Measurements from ENCODE around the gene HPCAL1.
"Not testable (repeated sequence)": the region's sequence is repeated elsewhere in the genome, so short reads cannot be mapped to it uniquely, and the experiment has no call there.

HPCAL1 gene

DNA sequence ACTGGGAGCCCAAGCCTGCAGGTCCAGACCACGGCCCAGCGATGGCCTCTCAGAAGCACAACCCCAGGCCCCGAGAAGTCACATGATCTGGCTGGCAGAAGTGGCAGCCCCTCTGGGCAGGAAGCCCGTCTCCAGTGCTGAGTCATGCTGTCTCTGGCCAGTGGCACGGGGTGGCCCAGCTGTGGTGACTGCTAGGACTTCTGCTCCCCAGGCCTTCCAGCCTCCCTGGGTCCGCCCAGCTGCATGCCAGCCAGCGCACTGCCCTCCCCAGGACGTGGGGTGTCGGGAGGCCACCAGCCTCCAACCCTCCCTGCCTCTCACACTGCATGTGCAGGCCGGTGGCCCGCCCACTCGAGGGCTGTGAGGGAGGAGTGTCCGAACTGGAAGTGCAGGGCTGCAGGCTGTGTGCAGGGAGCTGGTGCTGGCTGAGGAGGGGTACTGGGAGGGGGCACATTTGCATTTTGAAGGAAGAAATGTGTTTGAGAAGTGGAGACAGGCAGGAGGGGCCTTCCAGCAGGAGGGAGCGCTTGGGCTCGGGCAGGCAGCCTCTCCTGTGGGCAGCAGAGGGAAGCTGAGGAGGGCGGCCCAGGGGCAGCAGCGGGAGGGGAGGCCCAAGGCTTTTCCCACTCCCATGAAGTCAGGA is 17.0 kb upstream of the HPCAL1 start:
- no peak for DNase-seq

DNA sequence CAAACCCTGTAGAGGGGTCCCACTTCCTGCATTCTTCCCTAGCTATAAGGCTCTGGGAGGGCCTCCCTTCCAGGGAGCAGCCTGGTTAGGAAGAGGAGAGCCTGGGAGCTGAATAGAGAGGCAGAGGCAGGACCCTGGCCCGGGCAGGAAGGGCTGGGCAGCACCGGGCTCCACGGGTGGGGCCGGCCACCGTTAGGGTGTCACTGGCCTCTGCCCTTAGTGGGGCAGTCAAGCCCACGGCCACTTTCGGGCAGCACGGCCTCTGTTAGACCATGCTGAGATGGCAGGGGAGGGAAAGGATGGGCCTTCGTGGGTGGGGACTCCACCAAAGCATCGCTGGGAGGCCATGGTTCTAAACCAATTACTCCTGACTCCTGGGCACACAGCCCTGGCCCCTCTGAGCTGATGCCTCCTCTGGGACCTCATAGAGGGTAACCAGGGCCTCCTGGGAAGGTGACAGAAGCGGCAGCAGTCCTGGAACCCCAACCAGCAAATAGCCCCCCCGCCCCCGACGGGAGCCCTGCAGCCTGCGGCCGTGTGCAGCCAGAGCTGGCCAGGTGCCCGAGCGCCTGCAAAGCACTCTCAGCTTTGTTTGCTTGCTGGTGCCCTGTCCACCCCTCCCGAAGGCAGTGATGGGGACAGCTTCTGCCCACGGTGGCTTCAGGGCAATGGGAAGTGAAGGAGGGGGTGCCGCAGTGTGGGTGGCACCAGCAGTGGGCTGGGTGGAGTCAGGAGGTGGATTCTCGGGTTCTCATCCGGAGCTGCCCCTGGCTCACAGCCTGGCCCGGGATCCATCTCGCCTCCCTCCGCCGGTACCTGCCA is 16.3 kb upstream of the HPCAL1 start:
- no peak for DNase-seq

DNA sequence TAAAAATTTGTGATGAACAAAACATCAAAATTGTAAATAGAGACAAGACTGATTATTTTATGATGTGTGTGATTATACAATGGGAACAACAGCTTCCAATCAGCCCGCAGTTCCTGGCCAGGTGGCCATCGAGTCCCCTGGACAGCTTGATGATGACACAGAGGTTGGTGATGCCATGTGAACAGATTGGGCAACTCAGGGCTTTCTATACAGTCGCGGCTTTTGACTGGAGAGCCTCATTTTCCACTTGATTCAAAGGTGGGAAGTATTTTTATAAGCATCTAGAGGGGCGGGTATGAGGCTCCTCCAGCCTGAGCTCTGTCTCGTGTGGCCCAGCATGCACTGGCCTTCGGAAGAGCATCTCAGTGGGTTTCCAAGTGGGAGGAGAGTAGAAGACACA is 14.9 kb upstream of the HPCAL1 start:
- no peak for DNase-seq

DNA sequence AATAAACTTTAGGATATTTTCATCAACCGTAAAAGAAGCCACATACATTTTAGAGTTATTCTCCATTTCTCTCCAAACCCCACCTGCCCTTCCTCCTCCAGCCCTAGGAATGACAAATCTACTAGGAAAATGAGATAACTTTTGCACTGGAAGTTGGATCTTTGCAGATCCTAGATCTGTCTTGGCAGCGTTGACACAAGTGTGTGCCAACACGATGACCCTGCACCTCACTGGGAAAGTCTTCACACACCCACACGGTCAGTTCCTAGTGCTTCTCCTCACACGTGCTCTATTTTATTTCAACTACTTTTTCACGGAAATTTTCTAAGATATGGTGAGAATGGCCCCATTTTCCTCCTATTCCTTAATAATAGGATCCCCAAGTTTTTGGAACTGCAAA is 14.1 kb upstream of the HPCAL1 start:
- DNase-seq = no peak

DNA sequence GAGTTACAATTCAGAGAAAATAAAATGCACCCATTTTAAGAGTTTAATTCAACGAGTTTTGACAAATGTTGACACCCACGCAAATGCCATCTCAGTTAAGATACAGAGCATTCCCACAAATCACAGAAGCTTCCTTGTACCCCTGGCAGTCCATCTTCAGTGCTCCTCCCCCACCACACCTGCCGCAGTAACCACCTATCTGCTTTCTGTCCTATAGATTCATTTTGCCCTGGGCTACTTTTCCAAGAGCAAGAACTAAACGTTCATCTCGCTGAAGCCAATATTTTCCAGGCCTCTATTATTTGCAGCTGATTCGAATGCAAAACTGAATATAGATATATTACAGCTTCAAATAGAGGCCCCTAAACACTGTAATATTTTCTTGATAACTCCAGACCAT is 13.4 kb upstream of the HPCAL1 start:
- DNase-seq = no peak

DNA sequence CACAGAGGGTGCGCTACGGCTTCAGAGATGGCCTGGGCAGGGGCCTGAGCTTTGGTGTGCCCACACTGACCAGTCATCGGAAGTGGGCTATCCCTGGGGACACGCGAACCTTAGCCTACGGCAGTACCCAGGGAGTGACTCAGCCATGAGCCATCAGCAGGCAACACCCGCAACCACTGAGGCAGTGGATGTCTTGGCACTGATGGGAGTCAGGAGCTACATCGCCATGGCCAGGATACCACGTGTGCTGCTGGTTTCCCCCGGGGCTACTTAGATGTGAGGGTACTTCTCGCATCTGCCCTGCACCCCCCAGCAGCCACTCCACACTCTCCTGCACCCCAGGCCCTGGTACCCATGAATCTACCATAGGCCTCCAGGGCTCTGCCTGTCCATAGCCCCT is 12.8 kb upstream of the HPCAL1 start:
- no peak for DNase-seq

DNA sequence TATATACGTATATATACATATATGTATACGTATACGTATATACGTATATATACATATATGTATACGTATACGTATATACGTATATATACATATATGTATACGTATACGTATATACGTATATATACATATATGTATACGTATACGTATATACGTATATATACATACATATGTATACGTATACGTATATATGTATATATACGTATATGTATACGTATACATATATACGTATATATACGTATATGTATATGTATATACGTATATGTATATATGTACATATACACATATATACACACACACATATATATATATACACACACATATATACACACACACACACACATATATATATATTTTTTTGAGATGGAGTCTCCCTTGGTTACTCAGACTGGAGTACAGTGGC is 11.3 kb upstream of the HPCAL1 start:
- DNase-seq = not testable (repeated sequence)

DNA sequence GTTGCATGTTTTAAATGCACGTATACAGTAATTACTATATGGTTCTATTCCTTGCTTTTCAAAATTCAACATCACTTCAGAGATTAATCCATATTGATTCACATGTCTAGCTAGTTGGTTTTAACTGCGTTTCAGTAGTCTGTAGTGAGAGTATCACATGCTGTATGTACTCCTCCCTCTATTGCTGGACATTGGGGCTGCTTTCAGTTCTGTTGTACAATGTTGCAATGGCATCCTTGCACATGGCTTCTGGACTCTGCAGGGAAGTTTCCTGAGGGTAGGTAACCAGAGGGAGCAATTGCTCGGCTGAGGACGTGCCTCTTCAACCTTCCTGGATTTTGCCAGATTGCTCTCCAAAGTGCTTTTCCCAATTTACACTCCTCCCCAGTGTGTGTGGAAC is 10.7 kb upstream of the HPCAL1 start:
- no peak for DNase-seq

DNA sequence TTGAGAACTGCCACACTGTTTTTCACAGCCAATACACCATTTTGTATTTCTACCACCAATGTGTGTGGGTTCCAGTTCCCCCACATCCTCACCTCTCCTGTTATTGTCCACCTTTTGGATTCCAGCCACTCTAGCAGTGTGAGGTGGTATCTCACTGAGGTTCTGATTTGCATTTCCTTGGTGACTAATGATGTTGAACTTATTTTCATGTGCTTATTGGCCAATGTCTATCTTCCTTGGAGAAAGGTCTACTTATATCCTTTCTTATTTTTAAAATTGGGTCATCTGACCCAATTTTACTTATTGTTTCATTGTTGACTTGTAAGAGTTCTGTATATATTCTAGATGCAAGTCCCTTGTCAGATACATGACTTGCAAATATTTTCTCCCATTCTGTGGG is 9.1 kb upstream of the HPCAL1 start:
- no peak for DNase-seq

DNA sequence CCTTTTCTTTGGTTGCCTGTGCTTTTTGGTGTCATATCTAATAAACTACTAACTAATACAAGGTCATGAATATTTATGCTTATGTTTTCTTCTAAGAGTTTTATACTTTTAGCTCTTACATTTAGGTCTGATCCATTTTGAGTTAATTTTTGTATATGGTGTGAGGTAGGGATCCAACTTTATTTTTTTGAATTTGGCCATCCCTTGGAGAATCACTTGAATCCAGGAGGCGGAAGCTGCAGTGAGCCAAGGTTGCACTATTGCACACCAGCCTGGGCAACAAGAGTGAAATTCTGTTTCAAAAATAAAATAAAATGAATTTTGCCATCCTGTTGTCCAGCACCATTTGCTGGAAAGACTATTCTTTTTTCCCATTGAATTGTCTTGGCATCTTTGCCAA is 8.6 kb upstream of the HPCAL1 start:
- DNase-seq = no peak

DNA sequence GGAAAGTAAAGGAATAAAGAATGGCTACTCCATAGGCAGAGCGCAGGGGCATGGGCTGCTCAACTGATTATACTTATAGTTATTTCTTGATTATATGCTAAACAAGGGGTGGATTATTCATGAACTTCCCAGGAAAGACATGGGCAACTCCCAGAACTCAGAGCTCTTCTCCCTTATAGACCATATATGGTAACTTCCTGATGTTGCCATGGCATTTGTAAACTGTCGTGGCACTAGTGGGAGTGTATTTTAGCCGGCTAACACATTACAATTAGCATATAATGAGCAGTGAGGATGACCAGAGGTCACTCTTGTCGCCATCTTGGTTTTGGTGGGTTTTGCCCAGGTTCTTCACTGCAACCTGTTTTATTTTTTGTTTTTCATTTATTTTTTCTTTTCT is 7.1 kb upstream of the HPCAL1 start:
- DNase-seq = not testable (repeated sequence)

DNA sequence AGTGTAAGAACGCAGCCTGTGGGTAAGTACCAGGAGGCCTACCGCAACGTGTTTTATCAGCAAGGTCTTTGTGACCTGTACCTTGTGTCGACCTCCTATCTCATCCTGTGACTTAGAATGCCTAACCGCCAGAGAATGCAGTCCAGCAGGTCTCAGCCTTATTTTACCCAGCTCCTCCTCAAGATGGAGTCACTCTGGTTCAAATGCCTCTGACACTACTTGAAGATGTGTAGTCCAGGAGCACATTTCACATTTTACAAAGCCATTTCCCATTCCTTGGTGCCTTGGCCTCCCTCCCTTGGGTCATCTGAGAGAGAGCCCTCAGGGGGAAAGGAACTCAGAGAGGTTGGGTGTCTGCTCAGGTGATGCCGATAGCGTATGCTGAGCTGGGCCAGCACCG is 6.6 kb upstream of the HPCAL1 start:
- no peak for DNase-seq

DNA sequence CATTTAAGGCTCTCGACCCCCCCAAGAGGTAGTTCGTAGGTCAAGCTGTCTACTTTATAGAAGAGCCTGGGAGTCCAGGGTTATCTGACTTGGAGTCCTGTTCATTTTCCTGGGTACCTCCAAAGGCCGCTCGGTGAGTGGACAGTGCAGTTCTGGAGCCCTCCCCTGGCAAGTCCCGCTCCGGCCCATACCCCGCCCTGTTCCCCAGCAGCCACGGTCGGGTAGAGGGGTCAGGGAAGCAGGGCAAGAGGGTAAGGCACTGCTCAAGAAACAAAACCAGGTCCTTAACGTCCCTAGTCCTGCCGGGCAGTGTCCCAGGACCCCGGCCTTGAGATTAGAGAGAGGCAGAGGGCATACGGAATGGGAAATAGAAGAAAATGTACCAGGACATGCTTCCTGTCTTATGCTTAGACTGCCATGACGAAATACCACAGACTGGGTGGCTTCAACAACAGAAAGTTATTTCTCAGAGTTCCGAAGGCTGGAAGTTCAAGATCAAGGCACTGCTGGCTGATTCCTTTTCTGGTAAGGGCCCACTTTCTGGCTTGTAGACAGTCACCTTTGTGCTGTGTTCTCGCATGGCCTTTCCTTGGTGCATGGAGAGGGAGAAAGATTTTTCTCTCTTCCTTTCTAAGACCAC is 5.4 kb upstream of the HPCAL1 start:
- no peak for DNase-seq

DNA sequence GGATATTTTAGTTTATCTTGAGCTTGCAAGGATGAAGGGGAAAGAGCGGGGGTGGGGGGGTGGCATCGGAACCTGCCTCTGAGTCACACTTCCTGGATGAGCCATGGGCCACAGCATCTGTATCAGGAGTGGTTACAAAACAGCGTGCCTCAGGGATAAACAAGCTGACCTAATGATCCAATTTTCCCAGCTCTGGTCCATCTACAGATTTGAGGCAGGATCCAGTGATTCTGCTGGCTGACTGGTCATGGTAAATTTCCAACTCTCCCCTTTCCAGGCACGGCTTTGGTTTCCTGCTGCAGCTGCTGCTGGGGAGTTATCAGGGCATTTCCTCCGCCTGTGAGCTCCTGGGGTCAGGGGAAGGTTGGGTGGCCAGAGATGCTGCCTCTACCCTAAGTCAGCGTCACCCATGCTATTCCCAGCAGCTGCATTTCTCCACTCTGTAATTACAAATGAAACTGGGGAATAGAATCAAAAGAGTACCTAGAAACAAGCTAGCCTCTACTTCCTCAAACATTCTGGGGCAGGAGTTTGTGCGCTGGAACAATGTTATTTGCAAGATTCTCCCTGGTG is 4.7 kb upstream of the HPCAL1 start:
- no peak for DNase-seq

DNA sequence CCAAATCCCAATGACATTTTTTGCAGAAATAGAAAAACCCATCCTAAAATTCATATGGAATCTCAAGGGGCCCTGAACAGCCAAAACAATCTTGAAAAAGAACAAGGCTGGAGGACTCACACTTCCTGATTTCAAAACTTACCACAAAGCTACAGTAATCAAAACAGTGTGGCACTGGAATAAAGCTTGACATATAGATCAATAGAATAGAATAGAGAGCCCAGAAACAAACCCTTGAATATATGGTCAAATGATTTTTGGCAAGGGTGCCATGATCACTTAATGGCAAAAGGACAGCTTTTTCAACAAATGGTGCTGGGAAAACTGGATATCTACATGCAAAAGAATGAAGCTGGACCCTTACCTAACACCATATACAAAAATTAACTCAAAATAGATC is 3.9 kb upstream of the HPCAL1 start:
- not testable (repeated sequence) for DNase-seq

DNA sequence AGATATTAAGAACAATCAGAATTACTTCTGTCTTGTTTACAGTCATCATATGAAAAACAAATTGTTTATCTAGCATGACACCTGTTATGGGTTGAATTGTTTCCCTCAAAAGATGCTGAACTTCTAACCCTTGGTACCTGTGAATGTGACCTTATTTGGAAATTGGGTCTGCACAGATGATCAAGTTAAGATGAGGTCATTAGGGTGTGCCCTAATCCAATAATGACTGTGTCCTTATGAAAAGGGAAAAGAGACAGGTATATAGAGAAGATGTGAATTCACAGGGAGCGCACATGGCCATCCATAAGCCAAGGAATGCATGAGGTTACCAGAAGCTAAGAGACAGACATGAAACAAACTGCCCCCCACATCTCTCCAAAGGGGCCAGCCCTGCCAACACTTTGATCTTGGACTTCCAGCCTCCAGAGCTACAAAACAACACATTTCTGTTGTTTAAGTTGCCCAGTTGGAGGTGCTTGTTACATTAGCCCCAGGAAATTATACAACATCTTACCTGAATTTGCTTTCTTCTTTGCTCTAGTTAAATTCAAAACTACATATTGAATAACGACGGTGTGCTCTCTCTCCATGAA is 2.3 kb upstream of the HPCAL1 start:
- DNase-seq = no peak

DNA sequence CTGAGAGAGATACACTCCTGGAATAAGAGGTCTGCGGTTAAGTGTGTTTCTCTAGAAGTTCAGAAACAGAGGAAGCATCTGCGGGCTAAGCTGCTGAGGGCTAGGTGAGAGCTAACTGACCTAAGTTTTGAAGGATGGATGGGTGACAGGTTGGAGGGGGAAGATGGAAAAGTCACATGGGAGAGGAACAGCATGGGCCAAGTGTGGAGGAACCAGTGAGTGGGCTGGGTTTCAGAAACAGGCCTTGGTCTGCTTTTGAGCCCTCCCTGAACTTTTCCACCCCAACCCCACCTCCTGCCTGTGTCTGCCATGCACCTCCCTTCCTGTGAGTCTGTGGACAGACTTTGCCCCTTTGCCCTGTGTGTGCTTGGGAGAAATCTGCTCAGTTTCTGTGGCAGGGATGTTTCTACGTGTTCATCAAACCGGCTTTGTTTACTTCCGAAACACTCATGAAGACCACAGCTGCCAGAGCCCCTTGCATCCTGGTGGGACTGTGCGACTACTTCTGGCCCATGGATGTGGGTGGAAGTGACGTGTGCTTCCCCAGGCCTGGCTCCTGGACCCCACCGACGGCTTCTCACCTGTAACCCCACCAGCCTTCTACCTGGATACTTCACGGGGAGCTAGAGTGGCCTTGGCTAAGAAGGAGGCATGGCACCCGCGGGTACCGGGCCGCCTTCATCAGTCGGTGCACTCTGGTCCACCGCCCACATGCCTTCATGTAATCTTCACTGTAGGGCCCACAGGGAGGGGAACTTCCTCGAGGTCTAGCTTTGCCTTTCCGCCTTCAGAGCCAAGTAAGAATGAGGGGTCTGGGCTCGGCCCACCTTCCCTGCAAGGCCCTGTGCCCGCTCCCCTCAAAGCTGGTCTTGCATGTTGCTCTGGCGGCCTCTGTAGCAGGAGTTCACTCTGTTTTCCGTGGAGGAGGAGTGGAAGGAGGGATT is 1.4 kb upstream of the HPCAL1 start:
- DNase-seq = no peak

DNA sequence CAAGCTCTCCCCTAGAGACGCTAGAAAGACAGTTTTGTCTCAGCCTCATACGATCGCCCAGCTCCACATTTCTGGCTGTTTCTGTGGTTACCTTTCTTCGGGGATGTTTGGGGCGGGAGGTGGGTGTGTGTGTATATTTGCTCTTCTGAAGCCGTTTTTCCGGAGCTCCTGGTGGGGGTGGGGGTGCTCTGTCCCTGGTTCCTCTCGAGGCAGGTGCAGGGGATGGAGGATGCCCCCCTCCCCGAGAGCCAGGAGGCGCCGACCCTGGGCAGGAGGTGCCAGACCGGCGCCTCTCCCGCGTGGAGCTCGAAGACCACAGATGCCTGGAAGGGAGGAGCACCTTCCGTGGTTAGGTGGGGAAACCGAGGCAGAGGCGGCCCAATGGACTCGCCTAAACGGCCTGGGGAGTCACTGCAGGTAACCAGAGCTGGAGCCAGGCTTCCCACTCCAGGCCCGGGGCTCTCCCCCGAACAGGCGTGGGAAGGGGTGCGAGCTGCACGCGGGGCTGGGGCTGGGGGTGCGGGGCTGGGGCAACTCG is 694 bp upstream of the HPCAL1 start:
- DNase-seq = no peak

DNA sequence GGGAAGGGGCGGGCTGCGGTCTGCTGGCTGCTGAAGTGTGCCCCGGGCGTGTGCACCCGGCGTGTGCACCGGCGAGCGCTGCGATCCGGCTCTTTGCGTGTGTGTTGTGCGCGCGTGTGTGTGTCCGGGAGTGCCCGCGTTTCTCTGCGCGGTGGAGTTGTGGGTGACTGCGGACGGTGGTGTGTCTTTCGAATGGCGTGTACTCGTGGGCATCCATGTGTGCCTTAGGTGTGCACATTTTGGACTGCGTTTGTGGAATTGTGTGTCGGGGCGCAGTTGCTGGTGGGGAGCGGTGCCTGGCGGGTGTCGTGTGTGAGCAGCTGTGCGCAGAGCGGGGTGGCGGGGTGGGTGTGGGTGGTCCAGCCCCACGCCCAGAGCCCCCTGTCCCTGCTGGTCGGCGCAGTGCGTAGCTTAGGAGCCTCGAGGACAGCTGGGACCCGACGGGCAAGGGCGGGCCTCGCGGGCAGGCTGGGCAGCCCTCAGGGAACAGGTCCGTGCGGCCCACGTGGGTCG is 533 bp downstream of the HPCAL1 start:
- DNase-seq = peak in 1 of 2 experiments; percentile 46

DNA sequence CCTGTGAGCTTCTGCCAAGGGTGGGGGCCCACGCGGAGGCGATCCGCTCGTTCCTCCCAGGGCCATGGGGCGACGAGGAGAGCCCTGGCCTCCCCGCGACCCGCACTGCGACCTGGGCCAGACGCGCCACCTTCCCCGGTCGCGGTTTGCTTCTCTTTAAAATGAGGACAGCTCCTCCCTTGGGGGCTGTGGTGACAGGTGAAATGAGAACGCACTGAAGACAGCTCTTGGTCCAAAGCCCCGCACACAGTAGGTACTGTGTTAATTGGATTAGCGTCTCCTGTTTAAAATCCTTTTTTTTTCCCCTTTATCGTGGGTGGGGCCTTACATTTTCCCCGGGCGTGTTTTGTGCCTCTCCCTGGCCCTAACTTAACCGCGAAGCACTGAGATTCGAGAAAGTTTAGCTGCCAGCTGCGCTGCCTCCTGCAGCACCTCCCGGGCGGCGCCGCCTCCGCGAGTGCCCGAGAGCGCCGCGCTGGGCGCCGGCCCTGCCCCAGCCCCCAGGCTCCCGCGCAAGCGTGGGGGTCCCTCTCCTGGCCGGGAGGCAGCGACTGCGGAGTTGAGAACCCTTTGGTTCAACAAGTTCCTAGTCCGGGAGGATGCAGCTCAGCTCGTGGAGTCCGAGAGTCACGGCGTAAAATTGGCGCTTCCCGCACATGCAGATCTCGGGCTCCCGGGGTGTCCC is 1.1 kb downstream of the HPCAL1 start:
- DNase-seq = peak in 1 of 2 experiments; percentile 70

All from NCI-H524 (cell line).